Activated T-cell treated with anti-CD3 and anti-CD28 coated beads for 1 hour (primary cell): Measurements from ENCODE around the gene ARHGAP26.

Source experiments
- DNase-seq: peaks from one replicate; pipeline ENCODE4 v3.0.0-alpha.2; 2020; ENCODE audit warnings: low read depth

The ARHGAP26 gene

GRCh38 chr5:142753116-142753631 is 17.0 kb upstream of the ARHGAP26 start:
- no peak for DNase-seq

- no peak for DNase-seq
Measured at GRCh38 chr5:142754031-142754430, 16.1 kb upstream of the ARHGAP26 start.

GRCh38 chr5:142756576-142756975 is 13.6 kb upstream of the ARHGAP26 start:
- DNase-seq = no peak

DNA sequence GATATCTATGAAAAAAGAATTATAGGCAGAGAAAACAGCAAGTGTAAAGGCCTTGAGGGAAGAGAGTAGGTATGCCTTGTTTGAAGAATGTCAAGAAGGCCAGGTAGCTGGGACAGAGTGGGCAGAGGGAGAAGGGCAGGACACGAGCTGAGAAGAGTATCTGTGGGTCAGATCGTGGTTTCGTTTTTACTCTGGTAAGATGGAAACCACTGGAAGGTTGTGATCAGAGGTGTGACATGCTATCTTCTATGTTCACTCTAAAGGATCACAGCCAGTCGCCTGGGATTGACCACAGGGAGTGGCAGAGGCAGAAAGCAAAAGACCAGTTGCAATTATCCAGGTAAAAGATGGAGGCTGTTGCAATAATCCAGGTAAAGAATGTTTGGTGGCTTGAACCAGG is 12.6 kb upstream of the ARHGAP26 start:
- no peak for DNase-seq

DNA sequence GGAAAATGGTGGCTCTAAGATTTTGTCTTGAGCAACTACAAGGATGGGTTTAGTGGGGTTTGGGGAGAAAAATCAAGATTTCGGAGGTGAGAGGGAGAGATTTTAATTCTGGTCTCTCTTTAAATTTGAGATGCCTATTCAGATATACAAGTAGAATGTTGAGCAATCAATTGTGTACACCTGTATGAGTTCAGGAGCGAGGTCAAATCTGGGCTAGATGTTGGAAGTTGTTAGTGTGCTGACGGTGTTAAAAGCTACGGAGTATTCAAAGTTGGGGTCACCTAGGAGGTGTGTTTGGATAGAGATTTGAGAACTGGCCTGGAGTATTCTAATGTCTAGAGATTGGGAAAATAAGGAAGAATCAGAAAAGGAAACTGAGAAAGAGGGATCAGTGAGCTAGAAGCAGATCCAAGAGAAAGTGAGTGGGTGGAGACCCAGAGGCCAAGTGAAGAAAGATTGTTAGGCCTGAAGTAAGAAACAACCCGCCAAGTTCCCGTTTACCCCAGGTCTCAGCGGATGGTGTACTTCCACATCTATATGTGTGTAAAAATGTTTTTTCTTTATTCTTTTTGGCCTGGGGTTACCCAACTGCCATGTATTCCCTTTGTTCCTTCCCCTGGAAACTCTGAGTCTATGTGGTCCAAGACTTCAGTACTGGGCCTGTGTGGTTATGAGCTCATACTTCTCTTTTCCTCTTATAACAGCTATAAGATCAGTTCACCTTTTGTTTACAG is 11.9 kb upstream of the ARHGAP26 start:
- no peak for DNase-seq

DNA sequence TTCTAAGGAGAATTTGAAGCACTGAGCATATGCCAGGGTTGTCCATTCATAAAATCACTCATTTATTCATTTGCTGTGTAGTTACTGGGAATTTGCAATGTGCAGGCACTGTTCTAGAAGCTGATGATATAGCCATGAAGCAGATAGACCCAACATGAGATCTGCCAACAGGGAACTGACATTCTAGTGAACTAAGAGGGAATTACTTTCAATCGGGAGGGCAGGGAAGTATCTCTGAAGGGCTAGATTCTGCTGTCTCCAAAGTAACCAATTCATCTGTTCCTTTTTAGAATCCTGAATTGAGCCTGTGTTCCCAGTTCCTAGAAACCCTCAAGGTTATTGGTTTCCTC is 11.4 kb upstream of the ARHGAP26 start:
- no peak for DNase-seq

GRCh38 chr5:142763701-142764100 is 6.5 kb upstream of the ARHGAP26 start:
- DNase-seq = no peak

DNA sequence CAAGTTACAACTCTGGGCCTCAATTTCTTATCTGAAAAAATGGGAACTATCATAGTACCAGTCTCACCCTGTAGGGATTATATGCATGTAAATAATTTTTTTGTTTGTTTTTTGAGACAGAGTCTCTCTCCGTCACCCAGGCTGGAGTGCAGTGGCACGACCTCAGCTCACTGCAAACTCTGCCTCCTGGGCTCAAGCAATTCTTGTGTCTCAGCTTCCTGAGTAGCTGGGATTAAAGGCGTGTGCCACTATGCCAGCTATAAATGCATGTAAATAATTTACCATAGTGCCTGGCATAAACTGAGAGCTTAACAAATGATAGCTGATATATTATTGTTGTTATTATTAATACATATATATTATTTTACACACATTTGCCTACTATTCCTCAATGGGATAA is 3.0 kb upstream of the ARHGAP26 start:
- no peak for DNase-seq

GRCh38 chr5:142767911-142768310 is 2.3 kb upstream of the ARHGAP26 start:
- no peak for DNase-seq

DNA sequence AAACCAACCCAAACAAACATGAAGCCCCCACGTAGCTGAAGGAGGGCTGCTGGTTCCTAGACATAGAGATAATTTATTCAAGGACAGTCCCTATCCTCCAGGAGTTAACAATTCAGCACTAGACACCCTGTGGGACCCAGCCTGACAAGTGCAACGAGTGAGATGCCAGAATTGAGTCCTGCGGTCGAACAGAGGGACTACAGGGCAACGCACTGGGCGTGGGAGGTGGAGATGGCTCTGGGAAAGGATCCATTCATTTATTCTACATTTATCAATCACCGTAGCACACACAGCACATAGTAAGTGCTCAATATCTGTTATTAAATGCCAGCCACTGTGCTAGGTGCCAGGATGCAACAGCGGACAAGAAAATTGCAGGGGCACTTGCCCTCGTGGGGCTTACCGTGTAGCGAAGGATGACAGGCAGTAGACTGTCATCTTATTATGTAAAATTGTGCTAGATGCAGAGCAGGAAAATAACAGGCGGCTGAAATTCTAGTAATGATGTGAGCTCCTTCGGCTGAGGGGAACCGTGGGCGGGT is 855 bp upstream of the ARHGAP26 start:
- DNase-seq = no peak

- peak; percentile 46 for DNase-seq
Measured at GRCh38 chr5:142770650-142771609, 753 bp downstream of the ARHGAP26 start.

DNA sequence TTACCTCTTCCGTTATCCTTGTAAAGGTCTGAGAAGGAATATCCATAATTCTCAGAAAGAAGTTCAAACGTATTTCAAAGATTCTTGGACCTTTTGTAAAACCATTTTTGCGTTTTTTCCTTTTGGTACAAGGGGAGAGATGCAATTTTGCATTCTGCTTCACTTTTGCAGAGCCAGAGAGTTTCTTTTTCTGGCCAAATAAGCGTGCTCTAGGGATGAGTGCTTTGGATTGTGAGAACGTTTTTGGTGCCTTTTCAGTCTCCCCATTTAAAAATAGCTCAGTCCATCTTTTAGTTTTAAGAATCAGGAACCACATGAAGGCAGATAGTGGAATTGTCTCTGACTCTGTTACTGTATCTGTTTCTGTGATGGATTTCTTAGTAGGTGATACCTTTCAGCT is 1.5 kb downstream of the ARHGAP26 start:
- DNase-seq = no peak

DNA sequence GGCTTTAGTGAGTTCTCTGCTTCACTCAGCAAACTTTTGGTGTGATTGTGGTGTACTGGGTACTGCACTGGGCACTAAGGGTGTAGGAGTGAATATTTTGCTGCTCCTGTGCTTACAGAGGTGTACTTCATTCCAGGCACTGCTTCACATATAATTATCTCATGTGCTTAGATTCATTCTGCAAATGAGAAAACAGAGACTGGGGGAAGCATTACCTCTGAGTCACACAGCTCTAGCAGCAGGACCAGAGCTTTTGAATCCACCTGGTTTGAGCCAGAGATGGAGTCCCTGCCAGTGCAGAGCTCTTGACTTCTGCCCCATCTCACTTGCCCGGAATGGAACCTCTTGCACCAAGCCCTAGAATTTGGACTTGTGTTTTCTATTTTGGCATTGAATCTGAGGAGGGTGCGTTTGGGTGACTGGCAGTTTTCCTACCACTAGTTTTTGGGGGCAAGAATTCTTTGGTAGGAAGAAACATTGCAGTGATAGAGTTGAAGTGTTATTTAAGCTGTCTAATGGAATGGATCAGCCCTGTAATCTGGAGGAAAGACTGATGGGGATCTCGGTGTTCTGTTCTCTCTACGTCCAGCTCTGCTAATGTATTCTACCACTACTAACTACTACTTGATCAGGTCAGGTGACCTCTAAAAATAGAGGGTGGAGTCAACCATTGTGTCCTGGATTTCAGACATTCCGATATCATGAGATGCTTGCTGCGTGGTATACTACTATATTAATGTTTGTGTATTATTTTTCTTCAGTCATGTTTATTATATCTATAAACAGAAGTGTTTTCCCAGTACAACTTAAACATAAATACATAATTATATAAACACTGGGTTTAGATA is 2.5 kb downstream of the ARHGAP26 start:
- DNase-seq = no peak

DNA sequence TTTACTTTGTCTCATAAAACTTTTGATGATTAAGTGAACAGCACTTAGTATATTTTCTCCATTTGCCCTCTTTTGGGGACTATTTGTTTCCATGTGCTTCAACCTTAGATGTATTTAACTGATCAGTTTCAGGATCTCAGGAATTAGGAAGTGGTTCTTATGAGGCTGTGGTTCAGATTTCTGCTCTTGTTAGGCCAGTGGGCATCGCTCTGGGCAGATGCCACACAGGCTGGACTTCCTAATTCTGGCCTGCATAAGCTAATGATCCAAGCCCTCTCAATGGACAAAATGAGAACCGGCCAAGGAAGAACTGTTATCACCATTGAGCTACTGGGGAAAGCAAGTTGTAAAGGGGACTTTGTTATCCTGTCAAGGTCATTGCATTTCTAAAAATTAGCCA is 6.9 kb downstream of the ARHGAP26 start:
- no peak for DNase-seq

GRCh38 chr5:142777850-142778249 is 7.7 kb downstream of the ARHGAP26 start:
- DNase-seq = no peak

- DNase-seq = no peak
Measured at GRCh38 chr5:142779163-142779840, 9.1 kb downstream of the ARHGAP26 start.

DNA sequence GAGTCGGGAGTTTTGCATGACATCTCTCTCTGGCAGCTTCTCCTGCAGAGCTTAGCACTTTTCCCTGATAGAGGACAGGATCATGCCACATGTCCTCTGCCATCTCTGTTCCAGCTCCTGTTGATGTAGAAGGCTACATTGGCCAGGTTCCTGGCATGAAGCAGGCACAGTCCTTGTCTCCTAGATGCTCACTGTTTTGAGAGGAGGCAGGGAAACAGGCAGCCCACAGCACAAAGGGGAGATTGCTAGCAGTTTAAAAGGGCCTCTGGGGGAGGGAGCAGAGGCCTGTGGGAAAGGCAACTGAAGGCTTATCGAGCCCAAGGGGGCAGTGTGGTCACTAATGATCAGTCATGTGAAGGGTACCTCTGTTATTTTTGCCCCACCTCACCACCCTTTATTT is 10.7 kb downstream of the ARHGAP26 start:
- no peak for DNase-seq

- no peak for DNase-seq
Measured at GRCh38 chr5:142782976-142783530, 12.9 kb downstream of the ARHGAP26 start.

DNA sequence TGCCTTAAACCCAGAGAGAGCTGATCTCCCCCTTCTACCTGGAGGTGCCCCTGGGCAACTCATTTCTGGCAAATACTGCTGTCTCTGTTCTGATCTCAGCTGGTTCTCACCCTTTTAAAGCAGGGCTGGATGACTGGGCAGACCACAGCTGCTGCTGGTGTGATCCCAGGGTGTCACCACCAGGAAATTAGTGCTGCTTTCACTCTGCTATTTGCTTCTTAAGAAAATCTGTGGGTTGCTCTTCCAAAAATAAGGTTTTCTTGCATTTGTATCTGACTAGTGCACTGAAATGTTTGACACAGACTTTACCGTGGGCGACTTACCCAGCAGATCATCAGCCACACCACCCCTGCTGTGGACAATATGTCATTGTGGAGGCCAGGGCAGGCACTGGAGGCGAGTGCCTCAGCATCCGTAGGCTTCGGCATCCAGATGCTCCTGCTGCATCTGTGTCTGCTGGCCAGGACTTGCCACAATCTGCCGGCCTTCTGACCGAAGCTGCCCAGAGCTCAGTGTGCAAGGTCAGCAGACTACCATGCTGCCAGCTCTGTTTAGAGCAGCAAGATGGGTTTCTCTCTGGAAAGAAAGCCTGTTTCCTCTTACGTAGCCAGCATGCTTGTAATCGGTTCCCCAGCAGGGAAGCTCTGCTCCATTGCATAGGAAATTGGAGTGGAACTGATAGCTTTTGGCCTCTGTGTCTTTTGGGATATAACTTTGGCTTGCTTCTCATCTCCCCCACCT is 13.6 kb downstream of the ARHGAP26 start:
- DNase-seq = no peak

- no peak for DNase-seq
Measured at GRCh38 chr5:142784401-142784955, 14.3 kb downstream of the ARHGAP26 start.
